Psoas muscle (tissue), 8 donors: Measurements from ENCODE around the gene CT45A10. TPM values are rescaled to one million over a fixed set of nuclear protein-coding genes. Genes with fewer than 3 reads are reported as not detected.
A peak's percentile ranks its signal among the peaks of the same experiment; 100 is the strongest.
"Not testable (repeated sequence)": the region's sequence is repeated elsewhere in the genome, so short reads cannot be mapped to it uniquely, and the experiment has no call there.

Experiments used
- ATAC-seq, 4 donors: fragments of 200-7000 bp; cut with Tn5 transposase; one replicate each; pipeline ENCODE4 v1.9.1; 2020; ENCODE audit warnings: moderate library complexity in 3 of 4, mild to moderate bottlenecking in 2 of 4
- DNase-seq, 2 donors: peaks; one replicate each; pipeline ENCODE4 v3.0.0-alpha.2; 2020
- H3K27ac ChIP-seq: fragments of 200-600 bp; one replicate; pipeline ENCODE4 v1.8.0; 2022
- H3K27me3 ChIP-seq, 3 donors: fragments of 200-600 bp in 1 of 3; one replicate each; pipeline versions ENCODE4 v1.6.1 to v1.8.0; 2013 to 2022; ENCODE audit warnings: low read length in 2 of 3, mild to moderate bottlenecking in 2 of 3, moderate library complexity in 1 of 3; ENCODE audit not compliant: insufficient read depth in 3 of 3
- H3K36me3 ChIP-seq, 2 donors: fragments of 200-600 bp in 1 of 2; one replicate each; pipeline versions ENCODE4 v1.6.1 to v1.8.0; 2013 to 2022; ENCODE audit warnings: low read depth in 1 of 2, mild to moderate bottlenecking in 1 of 2, moderate library complexity in 1 of 2; ENCODE audit not compliant: insufficient read depth in 1 of 2
- H3K4me1 ChIP-seq: fragments of 200-600 bp; one replicate; pipeline ENCODE4 v1.8.0; 2022
- H3K4me3 ChIP-seq: fragments of 200-600 bp; one replicate; pipeline ENCODE4 v1.8.0; 2022; ENCODE audit warnings: mild to moderate bottlenecking
- H3K9me3 ChIP-seq: fragments of 200-600 bp; one replicate; pipeline ENCODE4 v1.8.0; 2022
- WGBS, 3 donors: extraction: QIAGEN DNeasy Blood & Tissue Kit; methylation state at CpG; one replicate each; pipeline versions ENCODE4 v1.1.6 to v1.1.7; 2013; 5-methylcytosine and 5-hydroxymethylcytosine counted together
- intact Hi-C, 2 donors: fragments of 100-400 bp; cut with DNase I; formaldehyde crosslinking; loops; one replicate each; pipeline versions ENCODE4 v1.11.0 to v1.14.2; 2022
- polyA plus RNA-seq, 3 donors: library from polyadenylated mRNA; stranded (reverse); fragments of 200-250 nt; gene quantifications; one replicate each; pipeline ENCODE4 v1.2.3, GENCODE V29; 2013
- total RNA-seq, 4 donors: library from RNA; stranded (reverse); fragmentation: NEBNext Ultra II Directional in 2 of 4; extraction: Animal tissue kit (Norgen Biotek cat#: 25700) in 2 of 4; gene quantifications; one replicate each; pipeline versions ENCODE4 v1.2.1 to v1.2.4, GENCODE V29; 2021 to 2023
- TF ChIP-seq, protein P1 (sequence below): fragments of 200-600 bp; IDR thresholded peaks from one replicate; pipeline ENCODE4 v1.8.0; 2022; ENCODE audit warnings: antibody characterized with exemption
- donor health status: healthy with polysubstance abuse.
- donor health status: DM: no; HTN: no; CAD: no; lungs with moderate emphysema.
- donor health status: Bipolar disorder and iron deficiency.
- donor health status: healthy.
- donor health status: DM: yes; HTN: yes; CAD: no.
- donor health status: DM: no; HTN: no; CAD: no.
- donor health status: DM: no; HTN: no; CAD: no.
- donor health status: DM: yes; HTN: yes; CAD: no.

Gene CT45A10
- total and polyA plus RNA-seq, 7 donors: not detected

GRCh38 chrX:135914404-135914803 is 21.2 kb upstream of the CT45A10 start:
- Histone ChIP-seq H3K27me3 (peaks cover 0 to 4% (median 0%) of the 10 kb centered on the region in 3 donors), H3K4me3 (no peak overlapping the region), H3K27ac (no peak overlapping the region), H3K4me1 (no peaks in the 10 kb centered on the region), H3K9me3 (no peaks in the 10 kb centered on the region), H3K36me3 (no peaks in the 10 kb centered on the region)
- ATAC-seq: no peak
- WGBS, 3 donors: 73 to 92% (median 85%) methylated on average over 5 of the region's 5 CpGs
- no peak for DNase-seq
- intact Hi-C loops: no loop called here
- TF ChIP-seq, protein P1, sequence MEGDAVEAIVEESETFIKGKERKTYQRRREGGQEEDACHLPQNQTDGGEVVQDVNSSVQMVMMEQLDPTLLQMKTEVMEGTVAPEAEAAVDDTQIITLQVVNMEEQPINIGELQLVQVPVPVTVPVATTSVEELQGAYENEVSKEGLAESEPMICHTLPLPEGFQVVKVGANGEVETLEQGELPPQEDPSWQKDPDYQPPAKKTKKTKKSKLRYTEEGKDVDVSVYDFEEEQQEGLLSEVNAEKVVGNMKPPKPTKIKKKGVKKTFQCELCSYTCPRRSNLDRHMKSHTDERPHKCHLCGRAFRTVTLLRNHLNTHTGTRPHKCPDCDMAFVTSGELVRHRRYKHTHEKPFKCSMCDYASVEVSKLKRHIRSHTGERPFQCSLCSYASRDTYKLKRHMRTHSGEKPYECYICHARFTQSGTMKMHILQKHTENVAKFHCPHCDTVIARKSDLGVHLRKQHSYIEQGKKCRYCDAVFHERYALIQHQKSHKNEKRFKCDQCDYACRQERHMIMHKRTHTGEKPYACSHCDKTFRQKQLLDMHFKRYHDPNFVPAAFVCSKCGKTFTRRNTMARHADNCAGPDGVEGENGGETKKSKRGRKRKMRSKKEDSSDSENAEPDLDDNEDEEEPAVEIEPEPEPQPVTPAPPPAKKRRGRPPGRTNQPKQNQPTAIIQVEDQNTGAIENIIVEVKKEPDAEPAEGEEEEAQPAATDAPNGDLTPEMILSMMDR: no peak

DNA sequence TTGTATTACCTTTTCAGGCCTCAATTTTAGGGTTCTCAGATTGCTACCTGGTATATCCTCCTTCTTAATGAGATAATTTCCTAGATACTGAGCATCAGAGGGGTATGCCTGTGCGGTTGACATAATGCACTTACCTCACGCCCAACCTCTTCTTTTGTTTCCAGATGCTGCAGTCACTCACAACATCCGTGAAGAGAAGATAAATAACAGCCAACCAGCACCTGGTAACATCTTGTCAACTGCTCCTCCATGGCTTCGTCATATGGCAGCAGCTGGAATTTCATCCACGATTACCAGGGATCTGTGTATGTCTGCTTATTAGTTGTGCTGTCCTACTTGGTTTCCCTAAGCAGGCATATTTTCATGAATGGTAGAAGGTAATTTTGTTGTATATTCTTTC is 17.0 kb upstream of the CT45A10 start:
- H3K9me3 ChIP-seq: no peaks in the 10 kb centered on the region
- 37 to 58% (median 42%) methylated on average over 5 of the region's 5 CpGs for WGBS, 3 donors
- intact Hi-C loops: no loop called here
- no peaks in the 10 kb centered on the region for H3K36me3 ChIP-seq
- no peak overlapping the region for H3K27ac ChIP-seq
- ATAC-seq: no peak
- no peaks in the 10 kb centered on the region for H3K4me1 ChIP-seq
- peaks cover 0 to 4% (median 0%) of the 10 kb centered on the region in 3 donors for H3K27me3 ChIP-seq
- DNase-seq: no peak
- TF ChIP-seq, protein P1: no peak
- H3K4me3 ChIP-seq: no peak overlapping the region

GRCh38 chrX:135892781-135893180 is 463 bp downstream of the CT45A10 start:
- H3K36me3 ChIP-seq: no peaks in the 10 kb centered on the region
- H3K4me3 ChIP-seq: no peak overlapping the region
- DNase-seq (no peak), ATAC-seq (no peak)
- WGBS, 3 donors: 88 to 91% (median 90%) methylated on average over 7 to 11 of the region's 11 CpGs
- H3K27me3 ChIP-seq: no peaks in the 10 kb centered on the region
- no peak overlapping the region for H3K27ac ChIP-seq
- H3K4me1 ChIP-seq: no peaks in the 10 kb centered on the region
- TF ChIP-seq, protein P1: no peak
- intact Hi-C loops: no loop called here
- no peaks in the 10 kb centered on the region for H3K9me3 ChIP-seq

- TF ChIP-seq, protein P1: no peak
- no peaks in the 10 kb centered on the region for H3K36me3 ChIP-seq
- ATAC-seq (no peak), DNase-seq (no peak)
- WGBS, 3 donors: 86 to 89% (median 88%) methylated on average over 14 of the region's 14 CpGs
- H3K27ac ChIP-seq: no peak overlapping the region
- H3K4me1 ChIP-seq: no peaks in the 10 kb centered on the region
- H3K27me3 ChIP-seq: no peaks in the 10 kb centered on the region
- no peak overlapping the region for H3K4me3 ChIP-seq
- no peaks in the 10 kb centered on the region for H3K9me3 ChIP-seq
- intact Hi-C loops: no loop called here
These were observed 3.1 kb downstream of the CT45A10 start for GRCh38 chrX:135890087-135890585.

GRCh38 chrX:135888976-135889375 is 4.3 kb downstream of the CT45A10 start:
- ATAC-seq, H3K9me3 ChIP-seq, H3K27me3 ChIP-seq, H3K27ac ChIP-seq, H3K36me3 ChIP-seq, H3K4me1 ChIP-seq, intact Hi-C loops, DNase-seq, H3K4me3 ChIP-seq: not testable (repeated sequence)
- 58 to 82% (median 81%) methylated on average over 8 to 13 of the region's 15 CpGs for WGBS, 3 donors

DNA sequence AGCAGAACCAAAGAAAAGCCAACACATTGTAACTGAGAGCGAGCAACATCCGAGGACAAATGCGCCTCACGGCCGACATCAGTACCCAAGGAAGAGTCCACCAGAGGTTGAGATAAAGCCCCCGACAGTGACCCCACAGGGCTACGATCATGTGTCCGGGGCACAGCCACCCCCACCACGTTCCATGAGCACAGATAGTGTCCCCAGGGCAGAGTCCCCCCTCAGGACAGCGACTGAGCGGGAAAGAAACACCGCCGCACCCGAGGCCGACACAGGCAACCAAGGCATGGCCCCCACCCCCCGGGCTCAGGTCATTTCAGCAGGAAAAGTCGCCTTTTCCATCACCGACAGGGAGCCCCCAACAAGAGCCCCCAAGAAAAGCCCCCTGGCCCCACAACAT is 5.0 kb downstream of the CT45A10 start:
- DNase-seq: peak in 1 of 2 donors; percentile 47
- H3K36me3 ChIP-seq, H3K27ac ChIP-seq, H3K4me3 ChIP-seq, H3K9me3 ChIP-seq, intact Hi-C loops, ATAC-seq, H3K27me3 ChIP-seq, H3K4me1 ChIP-seq: not testable (repeated sequence)
- 84 to 92% (median 92%) methylated on average over 10 of the region's 18 CpGs for WGBS, 3 donors

- H3K27ac ChIP-seq, H3K4me1 ChIP-seq, ATAC-seq, H3K9me3 ChIP-seq, H3K27me3 ChIP-seq, H3K4me3 ChIP-seq, intact Hi-C loops, H3K36me3 ChIP-seq, DNase-seq: not testable (repeated sequence)
- 44 to 61% (median 51%) methylated on average over 4 of the region's 5 CpGs for WGBS, 3 donors
These were observed 10.5 kb downstream of the CT45A10 start for GRCh38 chrX:135882741-135883140.

- H3K4me3 ChIP-seq, DNase-seq, H3K4me1 ChIP-seq, ATAC-seq, H3K9me3 ChIP-seq, intact Hi-C loops, H3K27me3 ChIP-seq, H3K36me3 ChIP-seq, H3K27ac ChIP-seq: not testable (repeated sequence)
- WGBS, 3 donors: no CpG with 5 or more reads among the region's 17 CpGs
These were observed 21.5 kb downstream of the CT45A10 start, which contains the start of gene CT45A9 for GRCh38 chrX:135871712-135872111. CT45A9 (minus strand) TSS chrX:135871812; CDS start chrX:135868061, 3,751 bp downstream.
